HG02870 (cell line): ENCODE data around the gene RBPMS2.

Experiments used
- ATAC-seq: cut with Tn5 transposase; IDR thresholded peaks from one replicate; pipeline ENCODE4 v1.9.1; 2021; ENCODE audit warnings: mild to moderate bottlenecking, moderate library complexity; ENCODE audit not compliant: unreplicated experiment

RBPMS2 gene

DNA sequence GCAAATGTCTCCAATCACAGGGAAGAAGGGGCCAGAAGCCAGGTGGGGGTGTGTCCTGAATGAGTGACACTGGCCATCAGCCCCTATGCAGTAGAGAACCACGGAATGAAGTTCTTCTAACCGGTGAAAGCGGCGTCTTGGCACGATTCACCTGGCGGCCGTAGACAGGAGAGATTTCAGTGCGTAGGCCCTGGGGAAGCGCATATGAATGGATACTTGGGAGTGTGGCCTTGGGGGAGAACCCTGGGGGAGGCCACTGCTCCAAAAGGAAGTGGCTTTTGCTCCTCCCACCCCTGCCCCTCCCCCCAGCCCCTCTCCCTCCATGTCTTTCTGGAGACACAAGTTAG is 43.6 kb downstream of the RBPMS2 start:
- ATAC-seq, result no peak

DNA sequence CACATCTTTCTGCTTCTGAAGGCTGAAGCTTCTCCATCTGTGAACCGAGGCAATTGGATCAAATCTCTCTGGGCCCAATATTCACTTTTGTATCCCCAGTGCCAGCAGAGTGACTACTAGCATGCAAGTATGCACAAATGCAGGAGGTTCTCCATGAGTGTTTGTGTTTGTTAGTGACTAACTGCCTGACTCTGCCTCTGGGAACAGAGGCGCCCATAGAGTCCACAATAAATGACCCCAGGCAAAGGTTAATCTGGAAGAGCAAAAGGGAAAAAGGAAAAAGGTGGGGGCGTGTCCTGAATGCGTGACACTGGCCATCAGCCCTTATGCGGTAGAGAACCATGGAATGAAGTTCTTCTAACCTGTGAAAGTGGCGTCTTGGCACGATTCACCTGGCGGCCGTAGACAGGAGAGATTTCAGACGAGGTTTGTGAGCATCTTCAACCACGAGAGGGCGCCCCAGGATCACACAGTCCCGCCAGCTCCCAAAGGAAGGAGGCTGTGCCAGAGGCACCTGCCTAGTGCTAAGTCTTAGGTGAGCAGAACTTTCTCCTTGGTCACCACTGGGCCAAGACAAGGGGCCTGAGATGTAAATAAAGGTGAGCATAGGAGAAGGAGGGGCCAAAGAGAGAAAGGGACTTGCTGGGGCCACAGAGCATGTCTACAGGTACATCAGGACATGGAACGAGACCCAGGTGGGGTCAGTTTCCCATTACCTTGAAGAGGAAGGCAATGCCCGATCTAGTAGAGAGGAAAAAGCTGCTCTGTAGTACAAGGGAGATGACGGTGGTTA is 44.2 kb downstream of the RBPMS2 start:
- no peak for ATAC-seq

- ATAC-seq, result no peak
Observed at GRCh38 chr15:64730151-64730550, 45.2 kb downstream of the RBPMS2 start.

GRCh38 chr15:64720188-64720587 is 55.2 kb downstream of the RBPMS2 start:
- no peak for ATAC-seq

GRCh38 chr15:64717735-64718495 is 57.5 kb downstream of the RBPMS2 start:
- no peak for ATAC-seq

GRCh38 chr15:64717130-64717529 is 58.3 kb downstream of the RBPMS2 start:
- ATAC-seq, result no peak

GRCh38 chr15:64716452-64716851 is 58.9 kb downstream of the RBPMS2 start:
- no peak for ATAC-seq

- no peak for ATAC-seq
Observed at GRCh38 chr15:64713592-64713991, 61.8 kb downstream of the RBPMS2 start.

- ATAC-seq, result no peak
Observed at GRCh38 chr15:64712353-64712752, 63.0 kb downstream of the RBPMS2 start.

DNA sequence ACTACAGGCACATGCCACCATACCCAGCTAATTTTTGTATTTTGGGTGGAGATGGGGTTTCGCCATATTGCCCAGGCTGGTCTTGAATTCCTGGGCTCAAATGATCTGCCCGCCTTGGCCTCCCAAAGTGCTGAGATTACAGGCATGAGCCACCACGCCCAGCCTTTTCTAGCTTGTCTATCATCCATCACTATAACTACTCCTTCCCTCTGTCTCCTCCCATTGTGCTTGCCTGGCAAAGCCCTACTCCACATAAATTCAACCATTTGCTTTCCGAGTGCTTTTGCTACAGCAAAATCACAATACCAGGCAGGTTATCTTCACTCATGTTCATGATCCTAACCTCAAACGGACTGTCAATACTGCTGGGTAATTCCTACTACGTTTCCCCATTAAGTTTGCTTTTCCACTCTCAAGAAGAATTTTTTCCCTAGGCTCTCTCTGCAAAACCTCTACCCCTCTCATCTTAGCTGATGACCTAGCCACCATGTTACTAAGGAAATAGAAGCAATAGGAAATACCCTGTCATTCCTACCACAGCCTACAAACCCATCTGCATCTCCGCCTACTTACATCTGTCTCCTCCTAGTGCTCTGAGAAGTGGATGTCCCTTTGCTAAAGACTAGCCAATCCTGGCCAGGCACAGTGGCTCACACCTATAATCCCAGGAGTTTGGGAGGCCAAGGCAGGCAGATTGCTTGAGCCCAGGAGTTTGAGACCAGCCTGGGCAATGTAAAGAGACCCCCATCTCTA is 64.5 kb downstream of the RBPMS2 start:
- no peak for ATAC-seq

- ATAC-seq, result no peak
Observed at GRCh38 chr15:64706011-64706911, 69.1 kb downstream of the RBPMS2 start.

DNA sequence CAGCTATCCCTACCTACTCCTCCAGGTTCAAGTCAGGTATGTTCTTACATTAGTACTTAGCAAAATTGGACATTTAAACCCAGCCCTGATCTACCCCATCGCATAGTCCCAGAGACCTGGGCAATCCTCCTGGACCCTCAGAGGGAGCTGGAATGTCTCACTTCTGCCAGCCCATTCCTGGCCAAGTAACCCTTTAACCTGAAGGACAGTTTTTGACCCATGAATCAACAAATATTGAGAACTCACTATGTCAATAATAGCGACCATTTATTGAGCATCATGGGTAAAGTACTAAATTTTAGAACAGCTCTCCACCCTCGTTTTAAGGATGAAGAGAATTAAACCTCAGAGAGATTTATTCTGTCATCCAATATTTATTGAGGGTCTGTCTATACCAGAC is 70.4 kb downstream of the RBPMS2 start:
- no peak for ATAC-seq

DNA sequence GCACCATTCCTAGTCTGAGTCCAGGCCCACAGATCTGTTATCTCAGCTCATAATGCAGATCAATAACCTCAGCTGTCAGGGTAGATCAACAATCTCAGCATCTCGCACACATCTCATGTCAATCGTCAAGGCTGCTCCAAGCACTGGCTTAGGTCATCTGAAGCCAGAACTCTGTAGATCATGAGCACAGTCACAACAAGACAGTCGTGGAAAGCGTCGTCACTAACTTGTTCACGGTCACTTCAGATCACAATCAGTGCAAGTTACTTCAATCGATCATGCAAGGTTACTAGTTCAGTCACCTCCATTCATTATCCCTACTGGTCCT is 71.8 kb downstream of the RBPMS2 start:
- ATAC-seq, result peak; percentile 9

GRCh38 chr15:64702816-64703631 is 72.4 kb downstream of the RBPMS2 start:
- ATAC-seq, result peak; percentile 76

DNA sequence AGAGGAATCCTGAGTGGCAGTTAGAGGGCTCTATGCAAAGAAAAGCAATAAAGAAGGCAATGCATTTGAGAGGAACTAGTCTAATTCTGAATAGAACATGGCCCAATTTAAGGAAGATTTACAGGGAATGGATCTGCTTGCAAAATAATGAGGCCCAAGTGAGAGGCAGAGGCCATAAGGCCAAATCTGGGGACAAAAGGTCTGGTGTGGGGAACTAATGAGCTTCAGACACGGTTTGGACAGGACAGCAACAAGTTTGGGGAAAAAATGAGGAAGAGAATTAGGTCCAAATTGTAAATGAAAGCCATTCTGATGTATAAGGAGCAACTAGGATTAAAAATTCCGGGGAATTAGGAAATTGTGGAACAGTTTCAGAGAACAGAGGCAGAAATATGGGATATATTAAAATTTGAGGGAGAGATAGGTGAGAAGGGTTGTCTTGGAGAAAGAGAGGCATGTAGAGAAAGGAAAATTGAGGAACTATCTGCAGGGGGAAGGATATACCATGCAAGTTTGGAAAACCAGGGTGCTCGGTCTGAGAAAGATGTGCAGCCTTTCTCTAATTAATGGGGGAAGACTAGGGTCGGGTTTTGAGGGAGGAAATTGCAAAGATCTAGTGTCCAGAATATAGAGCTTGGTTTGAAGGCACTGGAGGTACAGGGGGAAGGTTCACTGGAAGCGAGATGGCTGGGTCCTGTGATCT is 73.8 kb downstream of the RBPMS2 start:
- ATAC-seq, result no peak

DNA sequence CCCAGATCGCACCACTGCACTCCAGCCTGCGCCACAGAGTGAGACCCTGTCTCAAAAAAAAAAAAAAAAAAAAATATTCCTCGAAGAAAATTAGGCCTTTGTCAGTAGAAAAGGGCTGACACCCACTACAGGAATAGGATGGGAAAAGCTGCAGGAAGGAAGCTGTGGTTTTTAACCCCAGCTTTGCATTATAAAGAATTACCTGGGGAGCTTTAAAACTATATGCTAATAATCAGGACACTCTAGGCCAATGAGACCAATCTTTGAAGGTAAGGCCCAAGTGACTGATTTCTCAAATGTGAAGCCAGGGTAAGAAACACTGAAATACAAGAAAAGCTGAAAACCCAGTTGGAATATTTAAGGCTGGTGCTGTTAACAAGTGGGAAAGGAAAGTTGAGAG is 74.3 kb downstream of the RBPMS2 start:
- ATAC-seq, result no peak

- ATAC-seq, result no peak
Observed at GRCh38 chr15:64699751-64700388, 75.5 kb downstream of the RBPMS2 start.

- no peak for ATAC-seq
Observed at GRCh38 chr15:64698823-64699222, 76.6 kb downstream of the RBPMS2 start.

DNA sequence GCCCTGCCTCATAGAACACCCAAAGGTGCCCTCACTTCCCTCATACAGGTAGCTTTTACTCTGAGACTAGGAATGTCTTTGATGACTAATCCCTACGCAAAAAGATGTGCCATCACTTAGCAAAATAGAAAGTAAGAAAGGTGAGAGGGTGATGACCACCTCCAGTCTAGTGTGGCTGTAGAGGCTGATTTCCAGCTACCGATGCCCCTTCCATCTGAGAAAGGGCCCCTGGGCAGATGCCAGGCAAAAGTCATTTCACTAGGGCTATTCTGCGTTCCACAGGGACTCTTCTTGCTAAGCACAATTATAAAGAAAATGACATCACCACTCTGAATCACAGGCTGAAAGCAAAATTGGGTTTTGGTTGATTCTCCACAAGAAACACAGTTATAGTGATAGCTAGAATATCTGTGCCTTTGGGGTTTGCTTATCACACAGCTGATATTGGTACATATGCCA is 77.4 kb downstream of the RBPMS2 start:
- no peak for ATAC-seq
